ENCODE data around the gene GSG1L.

GRCh38 chr16:28059841-28060575, 3.5 kb downstream of the GSG1L start:
- TF ChIP-seq CTCF (IDR thresholded peaks at IDR 0.05): no peak
- TF ChIP-seq POLR2A (IDR thresholded peaks at IDR 0.05): no peak
